Right lobe of liver (tissue), 6 donors: ENCODE data around the gene PPFIBP2. TPM values are rescaled to one million over a fixed set of nuclear protein-coding genes. Genes with fewer than 3 reads are reported as not detected.

Source experiments
- ATAC-seq, 4 donors: fragments of 200-7000 bp; cut with Tn5 transposase; one replicate each; pipeline ENCODE4 v1.9.1; 2020; ENCODE audit warnings: mild to moderate bottlenecking in 4 of 4, moderate library complexity in 4 of 4
- DNase-seq, 3 donors: peaks; one replicate each; pipeline ENCODE4 v3.0.0-alpha.2; 2020
- H3K27ac ChIP-seq, 3 donors: fragments of 200-600 bp; one replicate each; pipeline ENCODE4 v1.8.0; 2022
- H3K27me3 ChIP-seq, 2 donors: fragments of 200-600 bp; one replicate each; pipeline ENCODE4 v1.8.0; 2022
- H3K36me3 ChIP-seq, 4 donors: fragments of 200-600 bp; sonication (generic) in 1 of 4; one replicate each; pipeline versions ENCODE4 v1.5.1 to v1.8.0; 2017 to 2022; ENCODE audit warnings: control low read depth in 1 of 4
- H3K4me1 ChIP-seq, 4 donors: fragments of 200-600 bp; sonication (generic) in 1 of 4; one replicate each; pipeline versions ENCODE4 v1.5.1 to v1.8.0; 2017 to 2022; ENCODE audit warnings: control low read depth in 1 of 4
- H3K4me3 ChIP-seq, 3 donors: fragments of 200-600 bp; one replicate each; pipeline ENCODE4 v1.8.0; 2022
- H3K9me3 ChIP-seq, 4 donors: fragments of 200-600 bp; sonication (generic) in 1 of 4; one replicate each; pipeline versions ENCODE4 v1.5.1 to v1.8.0; 2017 to 2022; ENCODE audit warnings: control low read depth in 1 of 4
- CTCF ChIP-seq, 4 donors: fragments of 200-600 bp in 3 of 4; fragments of 450-650 bp in 1 of 4; IDR thresholded peaks; one replicate each; pipeline versions ENCODE4 v1.5.1 to v1.8.0; 2016 to 2022; ENCODE audit warnings: antibody characterized with exemption in 4 of 4, mild to moderate bottlenecking in 2 of 4
- POLR2A ChIP-seq: fragments of 450-650 bp; IDR thresholded peaks from one replicate; pipeline ENCODE4 v1.6.1; 2017; ENCODE audit warnings: antibody characterized with exemption, mild to moderate bottlenecking
- WGBS: methylation state at CpG from one replicate; pipeline ENCODE4 v1.1.6; 2018; ENCODE audit warnings: low coverage, low lambda C conversion rate; ENCODE audit not compliant: insufficient coverage; ENCODE audit errors: missing lambda C conversion rate; 5-methylcytosine and 5-hydroxymethylcytosine counted together
- intact Hi-C, 2 donors: fragments of 100-400 bp; cut with DNase I; formaldehyde crosslinking; loops; one replicate each; pipeline versions ENCODE4 v1.11.2 to v1.14.1; 2022
- total RNA-seq, 6 experiments: library from RNA; depleted of rRNA in 2 of 6; stranded (reverse); fragments of >200 nt in 2 of 6; fragmentation: NEBNext Ultra II Directional in 3 of 6; extraction: Animal tissue kit (Norgen Biotek cat#: 25700) in 3 of 6; gene quantifications; one replicate each; pipeline versions ENCODE4 v1.1.0 to v1.2.4, GENCODE V29; 2016 to 2023
- donor health status: DM: no; HTN: yes; CAD: no.
- donor health status: DM: no; HTN: no; CAD: no.
- donor health status: DM: no; HTN: no; CAD: no.
- donor health status: DM: no; HTN: yes; CAD: no.
- donor health status: DM: no; HTN: yes; CAD: no.

PPFIBP2 gene
- total RNA-seq, 6 experiments from 2014 or later = 25.5 to 69.3 (median 46.6) TPM

GRCh38 chr11:7548659-7549274 lies 35.0 kb downstream of the PPFIBP2 start:
- peak; percentile 55 to 63 (median 62) for DNase-seq
- 57% methylated on average over 2 of the region's 7 CpGs for WGBS
- no peaks in the 10 kb centered on the region for H3K9me3 ChIP-seq
- H3K27ac ChIP-seq = no peak overlapping the region
- TF ChIP-seq CTCF (IDR thresholded peaks at IDR 0.05) (peak; percentile 51 to 68 (median 58)), POLR2A (no peak)
- no peak overlapping the region for H3K4me3 ChIP-seq
- H3K36me3 ChIP-seq = no peaks in the 10 kb centered on the region
- intact Hi-C loops = no loop called here
- ATAC-seq = peak; percentile 93 to 95 (median 94)
- H3K27me3 ChIP-seq = no peaks in the 10 kb centered on the region
- peaks cover 0 to 9% (median 0%) of the 10 kb centered on the region in 4 donors for H3K4me1 ChIP-seq

GRCh38 chr11:7549681-7550080 lies 35.9 kb downstream of the PPFIBP2 start:
- intact Hi-C loops = no loop called here
- no peak overlapping the region for H3K27ac ChIP-seq
- 63% methylated on average over 4 of the region's 4 CpGs for WGBS
- peaks cover 0 to 13% (median 0%) of the 10 kb centered on the region in 4 donors for H3K4me1 ChIP-seq
- no peaks in the 10 kb centered on the region for H3K9me3 ChIP-seq
- TF ChIP-seq POLR2A (no peak), CTCF (IDR thresholded peaks at IDR 0.05) (no peak)
- DNase-seq = no peak
- no peaks in the 10 kb centered on the region for H3K27me3 ChIP-seq
- H3K36me3 ChIP-seq = no peaks in the 10 kb centered on the region
- ATAC-seq = no peak
- no peak overlapping the region for H3K4me3 ChIP-seq

GRCh38 chr11:7551571-7551970 lies 37.8 kb downstream of the PPFIBP2 start:
- Histone ChIP-seq H3K4me1 (peaks cover 0 to 19% (median 3%) of the 10 kb centered on the region in 4 donors), H3K27ac (no peak overlapping the region), H3K4me3 (no peak overlapping the region), H3K9me3 (no peaks in the 10 kb centered on the region), H3K36me3 (no peaks in the 10 kb centered on the region), H3K27me3 (no peaks in the 10 kb centered on the region)
- intact Hi-C loops = no loop called here
- ATAC-seq (no peak), DNase-seq (no peak)
- TF ChIP-seq POLR2A = no peak
- TF ChIP-seq CTCF (IDR thresholded peaks at IDR 0.05) = no peak
- WGBS = 71% methylated on average over 1 of the region's 1 CpG

GRCh38 chr11:7552666-7553065 lies 38.9 kb downstream of the PPFIBP2 start:
- WGBS = 88% methylated on average over 4 of the region's 4 CpGs
- intact Hi-C loops = no loop called here

More at GRCh38 chr11:7552666-7553065, 38.9 kb downstream of the PPFIBP2 start:
- ATAC-seq (no peak), DNase-seq (no peak)
- H3K9me3 ChIP-seq = no peaks in the 10 kb centered on the region
- no peak for TF ChIP-seq CTCF (IDR thresholded peaks at IDR 0.05)
- TF ChIP-seq POLR2A = no peak
- no peaks in the 10 kb centered on the region for H3K27me3 ChIP-seq
- no peaks in the 10 kb centered on the region for H3K36me3 ChIP-seq
- H3K4me1 ChIP-seq = peaks cover 0 to 19% (median 3%) of the 10 kb centered on the region in 4 donors
- H3K4me3 ChIP-seq = no peak overlapping the region
- no peak overlapping the region for H3K27ac ChIP-seq
